Esophagus muscularis mucosa (tissue), 3 donors: Measurements from ENCODE around the gene C20orf173.

Experiments
- POLR2A ChIP-seq: fragments of 450-650 bp; IDR thresholded peaks from one replicate; pipeline ENCODE4 v1.6.1; 2017; ENCODE audit warnings: antibody characterized with exemption, moderate library complexity, mild to moderate bottlenecking, low read depth
- TF ChIP-seq, protein P1 (sequence below), 3 experiments: fragments of 200-600 bp in 2 of 3; fragments of 450-650 bp in 1 of 3; sonication (generic) in 2 of 3; IDR thresholded peaks; one replicate each; pipeline ENCODE4 v1.5.1; 2017 to 2019; ENCODE audit warnings: antibody characterized with exemption in 3 of 3, mild to moderate bottlenecking in 2 of 3, moderate library complexity in 1 of 3

- TF ChIP-seq, protein P1, sequence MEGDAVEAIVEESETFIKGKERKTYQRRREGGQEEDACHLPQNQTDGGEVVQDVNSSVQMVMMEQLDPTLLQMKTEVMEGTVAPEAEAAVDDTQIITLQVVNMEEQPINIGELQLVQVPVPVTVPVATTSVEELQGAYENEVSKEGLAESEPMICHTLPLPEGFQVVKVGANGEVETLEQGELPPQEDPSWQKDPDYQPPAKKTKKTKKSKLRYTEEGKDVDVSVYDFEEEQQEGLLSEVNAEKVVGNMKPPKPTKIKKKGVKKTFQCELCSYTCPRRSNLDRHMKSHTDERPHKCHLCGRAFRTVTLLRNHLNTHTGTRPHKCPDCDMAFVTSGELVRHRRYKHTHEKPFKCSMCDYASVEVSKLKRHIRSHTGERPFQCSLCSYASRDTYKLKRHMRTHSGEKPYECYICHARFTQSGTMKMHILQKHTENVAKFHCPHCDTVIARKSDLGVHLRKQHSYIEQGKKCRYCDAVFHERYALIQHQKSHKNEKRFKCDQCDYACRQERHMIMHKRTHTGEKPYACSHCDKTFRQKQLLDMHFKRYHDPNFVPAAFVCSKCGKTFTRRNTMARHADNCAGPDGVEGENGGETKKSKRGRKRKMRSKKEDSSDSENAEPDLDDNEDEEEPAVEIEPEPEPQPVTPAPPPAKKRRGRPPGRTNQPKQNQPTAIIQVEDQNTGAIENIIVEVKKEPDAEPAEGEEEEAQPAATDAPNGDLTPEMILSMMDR (IDR thresholded peaks at IDR 0.05), result no peak
- no peak for TF ChIP-seq POLR2A
Observed at GRCh38 chr20:35539756-35540212, 10.3 kb upstream of the C20orf173 start.
